Neural progenitor cell (in vitro differentiated cells): ENCODE results near the gene PLEKHS1. TPM values are rescaled to one million over a fixed set of nuclear protein-coding genes. Genes with fewer than 3 reads are reported as not detected.

Experiments
- DNase-seq: peaks from one replicate; pipeline ENCODE4 v3.0.0-alpha.2; 2016; ENCODE audit warnings: low spot score
- H2AFZ ChIP-seq: fragments of 200-600 bp; sonication (generic); replicated peaks from 2 replicates; pipeline ENCODE4 v1.6.1; 2016; ENCODE audit warnings: antibody characterized with exemption
- H3F3A ChIP-seq: fragments of 200-600 bp; sonication (generic); 2 replicates; pipeline ENCODE4 v1.6.1; 2016; ENCODE audit warnings: antibody characterized with exemption, low read depth
- H3K27ac ChIP-seq: fragments of 200-600 bp; sonication (generic); 2 replicates; pipeline ENCODE4 v1.5.1; 2016; ENCODE audit warnings: mild to moderate bottlenecking
- H3K27me3 ChIP-seq: fragments of 200-600 bp; sonication (generic); 2 replicates; pipeline ENCODE4 v1.6.1; 2016; ENCODE audit warnings: mild to moderate bottlenecking, moderate library complexity
- H3K36me3 ChIP-seq: fragments of 200-600 bp; sonication (generic); 2 replicates; pipeline ENCODE4 v1.5.1; 2016
- H3K4me1 ChIP-seq: fragments of 200-600 bp; sonication (generic); 2 replicates; pipeline ENCODE4 v1.6.1; 2016; ENCODE audit warnings: mixed run types
- H3K4me2 ChIP-seq: fragments of 200-600 bp; sonication (generic); 2 replicates; pipeline ENCODE4 v1.6.1; 2016
- H3K4me3 ChIP-seq: fragments of 200-600 bp; sonication (generic); 2 replicates; pipeline ENCODE4 v1.5.1; 2016
- H3K79me2 ChIP-seq: fragments of 200-600 bp; sonication (generic); 2 replicates; pipeline ENCODE4 v1.6.1; 2016; ENCODE audit warnings: low read depth
- H3K9ac ChIP-seq: fragments of 200-600 bp; sonication (generic); 2 replicates; pipeline ENCODE4 v1.6.1; 2016
- H3K9me3 ChIP-seq: fragments of 200-600 bp; sonication (generic); 2 replicates; pipeline ENCODE4 v1.5.1; 2016; ENCODE audit warnings: low read depth
- H4K20me1 ChIP-seq: fragments of 200-600 bp; sonication (generic); 2 replicates; pipeline ENCODE4 v1.6.1; 2016; ENCODE audit warnings: low read depth
- H3K27ac Mint-ChIP-seq: 3 replicates; pipeline ENCODE4 v1.8.0; 2021; ENCODE audit warnings: mixed read lengths
- H3K27me3 Mint-ChIP-seq: 2 replicates; pipeline ENCODE4 v1.8.0; 2022; ENCODE audit warnings: low read depth, mild to moderate bottlenecking, inconsistent platforms, moderate library complexity, mixed read lengths; ENCODE audit not compliant: insufficient read depth
- H3K36me3 Mint-ChIP-seq: 3 replicates; pipeline ENCODE4 v1.8.0; 2021; ENCODE audit warnings: mixed read lengths
- H3K4me1 Mint-ChIP-seq: 3 replicates; pipeline ENCODE4 v1.8.0; 2021; ENCODE audit warnings: mixed read lengths
- H3K4me3 Mint-ChIP-seq: 3 replicates; pipeline ENCODE4 v1.8.0; 2021; ENCODE audit warnings: mild to moderate bottlenecking, moderate library complexity, mixed read lengths
- H3K9me3 Mint-ChIP-seq: 3 replicates; pipeline ENCODE4 v1.8.0; 2020; ENCODE audit warnings: mixed read lengths
- EZH2 ChIP-seq: fragments of 200-600 bp; sonication (generic); IDR thresholded peaks from 2 replicates; pipeline ENCODE4 v1.6.1; 2017; ENCODE audit warnings: antibody characterized with exemption, mild to moderate bottlenecking, moderate library complexity
- EZH2phosphoT487 ChIP-seq: fragments of 200-600 bp; sonication (generic); IDR thresholded peaks from 2 replicates; pipeline ENCODE4 v1.6.1; 2017; ENCODE audit warnings: antibody characterized with exemption
- total RNA-seq: library from RNA; depleted of rRNA; stranded (reverse); fragments of >200 nt; gene quantifications from 2 replicates; pipeline ENCODE4 v1.2.3, GENCODE V29; 2015; ENCODE audit warnings: low replicate concordance
- TF ChIP-seq, protein P1 (sequence below): fragments of 200-600 bp; sonication (generic); IDR thresholded peaks from 2 replicates; pipeline ENCODE4 v1.5.1; 2017; ENCODE audit warnings: antibody characterized with exemption, mild to moderate bottlenecking

PLEKHS1 gene
- total RNA-seq, 1 donor from 2014 or later: not detected

DNA sequence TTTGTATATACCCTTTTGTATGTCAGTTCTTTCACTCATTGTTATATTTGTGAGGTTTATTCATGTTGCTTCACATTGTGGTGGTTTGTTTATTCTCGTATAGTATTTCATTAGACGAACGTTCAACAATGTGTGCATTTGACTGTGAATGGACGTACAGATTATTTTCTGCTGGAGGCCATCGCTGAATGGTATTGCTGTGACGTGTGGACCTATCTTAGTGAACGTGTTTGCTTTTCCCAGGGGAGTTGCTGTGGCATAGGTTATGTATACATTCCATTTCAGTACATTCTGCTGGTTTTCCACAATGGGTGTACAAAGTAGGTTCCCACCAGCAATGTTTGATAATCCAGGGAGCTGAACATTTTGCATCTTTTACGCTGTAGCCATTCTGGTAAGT lies 31.1 kb upstream of the PLEKHS1 start:
- Mint-ChIP-seq H3K27ac (no peak overlapping the region), H3K4me3 (no peak overlapping the region), H3K9me3 (no peaks in the 10 kb centered on the region), H3K27me3 (no peaks in the 10 kb centered on the region), H3K4me1 (no peaks in the 10 kb centered on the region), H3K36me3 (peaks cover 31% of the 10 kb centered on the region)
- Histone ChIP-seq H3K9me3 (no peaks in the 10 kb centered on the region), H4K20me1 (no peaks in the 10 kb centered on the region), H3K36me3 (no peaks in the 10 kb centered on the region), H3K79me2 (no peaks in the 10 kb centered on the region), H3F3A (no peaks in the 10 kb centered on the region), H3K9ac (no peak overlapping the region), H3K4me1 (no peaks in the 10 kb centered on the region), H3K4me3 (no peak overlapping the region), H3K27me3 (no peaks in the 10 kb centered on the region), H3K4me2 (no peak overlapping the region), H2AFZ (no peak overlapping the region), H3K27ac (no peak overlapping the region)
- no peak for DNase-seq
- TF ChIP-seq, protein P1, sequence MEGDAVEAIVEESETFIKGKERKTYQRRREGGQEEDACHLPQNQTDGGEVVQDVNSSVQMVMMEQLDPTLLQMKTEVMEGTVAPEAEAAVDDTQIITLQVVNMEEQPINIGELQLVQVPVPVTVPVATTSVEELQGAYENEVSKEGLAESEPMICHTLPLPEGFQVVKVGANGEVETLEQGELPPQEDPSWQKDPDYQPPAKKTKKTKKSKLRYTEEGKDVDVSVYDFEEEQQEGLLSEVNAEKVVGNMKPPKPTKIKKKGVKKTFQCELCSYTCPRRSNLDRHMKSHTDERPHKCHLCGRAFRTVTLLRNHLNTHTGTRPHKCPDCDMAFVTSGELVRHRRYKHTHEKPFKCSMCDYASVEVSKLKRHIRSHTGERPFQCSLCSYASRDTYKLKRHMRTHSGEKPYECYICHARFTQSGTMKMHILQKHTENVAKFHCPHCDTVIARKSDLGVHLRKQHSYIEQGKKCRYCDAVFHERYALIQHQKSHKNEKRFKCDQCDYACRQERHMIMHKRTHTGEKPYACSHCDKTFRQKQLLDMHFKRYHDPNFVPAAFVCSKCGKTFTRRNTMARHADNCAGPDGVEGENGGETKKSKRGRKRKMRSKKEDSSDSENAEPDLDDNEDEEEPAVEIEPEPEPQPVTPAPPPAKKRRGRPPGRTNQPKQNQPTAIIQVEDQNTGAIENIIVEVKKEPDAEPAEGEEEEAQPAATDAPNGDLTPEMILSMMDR: no peak
- TF ChIP-seq EZH2 (no peak), EZH2phosphoT487 (no peak)

DNA sequence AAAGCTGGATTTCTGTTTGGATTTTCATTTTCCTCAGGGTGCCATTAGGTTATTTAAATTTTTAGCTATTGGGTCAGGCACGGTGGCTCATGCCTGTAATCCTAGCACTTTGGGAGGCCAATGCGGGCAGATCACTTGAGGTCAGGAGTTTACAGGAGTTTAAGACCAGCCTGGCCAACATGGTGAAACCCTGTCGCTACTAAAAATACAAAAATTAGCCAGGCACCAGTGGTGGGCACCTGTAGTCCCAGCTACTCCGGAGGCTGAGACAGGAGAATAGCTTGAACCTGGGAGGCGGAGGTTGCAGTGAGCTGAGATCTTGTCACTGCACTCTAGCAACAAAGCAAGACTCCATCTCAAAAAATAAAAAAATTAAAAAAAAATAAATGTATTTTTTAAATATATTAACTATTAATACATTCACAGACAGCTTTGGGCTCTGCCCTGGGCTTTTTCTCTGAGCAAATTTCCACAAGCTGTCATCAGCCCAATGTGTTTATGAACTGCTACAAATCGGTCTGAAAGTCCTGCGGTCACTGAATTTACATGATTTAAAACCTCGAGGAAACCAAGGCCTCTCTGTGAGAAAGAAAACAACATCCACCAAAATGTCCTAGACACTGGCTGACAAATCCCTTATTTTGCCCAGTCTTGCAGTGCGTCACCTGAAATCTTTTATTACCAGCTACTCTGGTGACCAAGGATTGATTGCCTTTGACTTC lies 19.2 kb upstream of the PLEKHS1 start:
- peaks cover under 1% of the 10 kb centered on the region for H3K27me3 Mint-ChIP-seq
- H3K4me1 Mint-ChIP-seq: no peaks in the 10 kb centered on the region
- no peak overlapping the region for H2AFZ ChIP-seq

DNA sequence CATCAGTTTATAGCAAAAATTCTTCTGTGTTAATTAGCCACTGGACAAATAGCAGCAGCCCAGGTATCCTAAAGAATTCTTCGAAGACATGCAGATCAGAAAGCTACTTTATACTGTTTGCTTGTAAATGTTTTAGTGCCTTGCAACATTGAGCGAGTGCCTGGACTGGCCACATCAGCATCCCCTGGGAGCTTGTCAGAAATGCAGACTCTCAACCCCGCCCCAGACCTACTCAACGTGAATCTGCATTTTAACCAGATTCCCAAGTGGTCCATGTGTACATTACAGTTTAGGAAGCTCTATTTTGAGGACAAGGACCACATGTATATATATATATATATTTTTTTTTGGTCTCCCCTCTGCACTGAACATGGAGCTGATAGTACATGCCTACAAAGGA lies 18.5 kb upstream of the PLEKHS1 start:
- Mint-ChIP-seq H3K9me3 (no peaks in the 10 kb centered on the region), H3K27ac (no peak overlapping the region), H3K4me3 (no peak overlapping the region), H3K4me1 (no peaks in the 10 kb centered on the region), H3K27me3 (peaks cover 3% of the 10 kb centered on the region), H3K36me3 (peaks cover 14% of the 10 kb centered on the region)
- no peak overlapping the region for H3K27ac ChIP-seq
- DNase-seq: no peak
- H3F3A ChIP-seq: no peaks in the 10 kb centered on the region
- no peak overlapping the region for H2AFZ ChIP-seq
- peaks cover 5% of the 10 kb centered on the region for H3K9me3 ChIP-seq
- no peak for TF ChIP-seq EZH2phosphoT487
- TF ChIP-seq, protein P1: no peak
- TF ChIP-seq EZH2: no peak
- no peaks in the 10 kb centered on the region for H3K79me2 ChIP-seq
- H3K36me3 ChIP-seq: peaks cover 6% of the 10 kb centered on the region
- H4K20me1 ChIP-seq: no peaks in the 10 kb centered on the region
- no peak overlapping the region for H3K9ac ChIP-seq
- H3K4me2 ChIP-seq: no peak overlapping the region
- H3K4me3 ChIP-seq: no peak overlapping the region
- H3K27me3 ChIP-seq: no peaks in the 10 kb centered on the region
- peaks cover 5% of the 10 kb centered on the region for H3K4me1 ChIP-seq

More for the DNA sequence above, 19.2 kb upstream of the PLEKHS1 start:
- Histone ChIP-seq H3K27me3 (no peaks in the 10 kb centered on the region), H3K9ac (no peak overlapping the region), H3F3A (no peaks in the 10 kb centered on the region), H3K79me2 (no peaks in the 10 kb centered on the region), H3K36me3 (peaks cover 6% of the 10 kb centered on the region), H3K27ac (no peak overlapping the region), H3K4me1 (peaks cover 5% of the 10 kb centered on the region), H3K4me2 (no peak overlapping the region), H3K9me3 (peaks cover 5% of the 10 kb centered on the region), H3K4me3 (no peak overlapping the region), H4K20me1 (no peaks in the 10 kb centered on the region)
- no peak for DNase-seq
- TF ChIP-seq EZH2 (no peak), EZH2phosphoT487 (no peak)
- TF ChIP-seq, protein P1: no peak
- Mint-ChIP-seq H3K9me3 (no peaks in the 10 kb centered on the region), H3K36me3 (peaks cover 16% of the 10 kb centered on the region), H3K4me3 (no peak overlapping the region), H3K27ac (no peak overlapping the region)
